Fibroblast of peridontal ligament (primary cell): Measurements from ENCODE around the gene CLCNKA.
"Not testable (repeated sequence)": the region's sequence is repeated elsewhere in the genome, so short reads cannot be mapped to it uniquely, and the experiment has no call there.

Experiments
- DNase-seq: peaks from one replicate; pipeline ENCODE4 v3.0.0-alpha.2; 2010; ENCODE audit errors: extremely low read depth

The CLCNKA gene

GRCh38 chr1:16042096-16042495 lies 20.3 kb downstream of the CLCNKA start:
- DNase-seq: no peak

DNA sequence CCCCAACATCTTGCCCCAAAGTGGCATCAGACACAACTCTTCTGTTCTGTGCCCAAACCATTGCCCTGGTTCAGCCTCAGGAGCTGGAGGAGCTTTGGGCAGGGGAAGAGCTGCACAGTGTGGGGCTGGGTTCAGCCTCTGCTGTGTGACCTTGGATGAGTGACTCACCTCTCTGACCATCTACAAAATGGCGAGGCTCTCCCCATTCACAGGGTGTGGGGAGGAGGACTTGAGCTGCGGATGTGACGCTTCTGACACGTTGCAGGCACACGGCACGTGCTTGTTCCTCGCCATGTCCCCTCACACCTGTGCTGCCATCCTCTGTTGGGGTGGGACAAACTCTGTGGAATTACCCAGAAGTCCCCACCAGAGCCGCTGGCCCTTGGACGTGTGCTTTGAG lies 20.8 kb downstream of the CLCNKA start:
- DNase-seq: not testable (repeated sequence)

- DNase-seq: no peak
Observed at GRCh38 chr1:16043521-16043920, 21.7 kb downstream of the CLCNKA start, which contains the start of gene CLCNKB. CLCNKB (plus strand) TSS chr1:16043782; CDS start chr1:16044493, 711 bp downstream.

DNA sequence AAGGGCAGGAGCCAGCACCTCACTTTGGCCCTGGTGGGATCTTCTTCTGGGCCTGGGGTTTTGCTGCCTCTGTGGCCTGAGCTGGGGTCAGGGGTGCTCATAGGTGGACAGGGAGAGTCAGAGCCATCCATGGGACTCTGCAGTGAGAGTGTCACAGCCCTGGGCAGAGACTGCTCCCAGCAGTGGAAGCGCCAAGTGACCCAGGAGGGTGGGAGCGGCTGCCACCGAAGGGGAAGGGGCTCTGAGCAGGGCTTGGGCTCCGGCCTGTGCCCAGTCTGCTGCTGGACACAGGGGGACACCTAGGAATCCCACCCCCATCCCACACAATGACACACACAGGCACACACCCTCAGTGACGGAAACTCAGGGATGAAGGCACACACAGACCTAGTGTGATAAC lies 22.1 kb downstream of the CLCNKA start:
- no peak for DNase-seq

GRCh38 chr1:16046842-16047241 lies 25.0 kb downstream of the CLCNKA start:
- DNase-seq: no peak

- no peak for DNase-seq
Observed at GRCh38 chr1:16047791-16048475, 26.1 kb downstream of the CLCNKA start.

DNA sequence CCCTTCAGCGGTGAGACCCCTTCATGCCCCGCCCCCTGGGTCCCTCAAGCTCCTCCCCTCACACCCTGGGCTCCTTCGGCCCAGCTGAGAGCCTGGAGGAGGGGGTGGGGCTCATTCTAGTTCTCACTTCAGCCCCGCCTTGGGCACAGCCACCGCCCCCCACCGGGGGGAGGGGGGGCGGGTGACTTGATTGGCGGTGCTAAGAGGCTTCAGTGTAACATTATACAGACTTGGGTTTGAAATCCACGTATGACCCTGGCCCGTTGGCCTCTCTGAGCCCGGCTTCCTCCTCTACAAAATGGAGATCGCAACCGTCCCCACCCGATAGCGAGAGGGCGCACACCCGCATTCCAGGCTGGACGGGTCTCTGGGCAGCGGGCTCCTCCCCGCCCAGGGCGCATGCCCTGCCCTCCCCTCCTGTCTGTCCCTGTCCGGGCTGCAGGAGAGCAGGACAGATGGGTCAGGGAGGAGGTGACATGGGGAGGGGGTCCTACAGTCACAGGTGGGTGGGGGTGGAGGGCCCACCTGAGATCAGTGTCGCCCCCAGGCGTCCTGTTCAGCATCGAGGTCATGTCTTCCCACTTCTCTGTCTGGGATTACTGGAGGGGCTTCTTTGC lies 26.8 kb downstream of the CLCNKA start:
- peak; percentile 10 for DNase-seq

GRCh38 chr1:16050328-16050727 lies 28.5 kb downstream of the CLCNKA start:
- DNase-seq: no peak

- no peak for DNase-seq
Observed at GRCh38 chr1:16051039-16051438, 29.2 kb downstream of the CLCNKA start.

- not testable (repeated sequence) for DNase-seq
Observed at GRCh38 chr1:16051949-16052348, 30.1 kb downstream of the CLCNKA start.

- DNase-seq: no peak
Observed at GRCh38 chr1:16053781-16054502, 32.1 kb downstream of the CLCNKA start.

DNA sequence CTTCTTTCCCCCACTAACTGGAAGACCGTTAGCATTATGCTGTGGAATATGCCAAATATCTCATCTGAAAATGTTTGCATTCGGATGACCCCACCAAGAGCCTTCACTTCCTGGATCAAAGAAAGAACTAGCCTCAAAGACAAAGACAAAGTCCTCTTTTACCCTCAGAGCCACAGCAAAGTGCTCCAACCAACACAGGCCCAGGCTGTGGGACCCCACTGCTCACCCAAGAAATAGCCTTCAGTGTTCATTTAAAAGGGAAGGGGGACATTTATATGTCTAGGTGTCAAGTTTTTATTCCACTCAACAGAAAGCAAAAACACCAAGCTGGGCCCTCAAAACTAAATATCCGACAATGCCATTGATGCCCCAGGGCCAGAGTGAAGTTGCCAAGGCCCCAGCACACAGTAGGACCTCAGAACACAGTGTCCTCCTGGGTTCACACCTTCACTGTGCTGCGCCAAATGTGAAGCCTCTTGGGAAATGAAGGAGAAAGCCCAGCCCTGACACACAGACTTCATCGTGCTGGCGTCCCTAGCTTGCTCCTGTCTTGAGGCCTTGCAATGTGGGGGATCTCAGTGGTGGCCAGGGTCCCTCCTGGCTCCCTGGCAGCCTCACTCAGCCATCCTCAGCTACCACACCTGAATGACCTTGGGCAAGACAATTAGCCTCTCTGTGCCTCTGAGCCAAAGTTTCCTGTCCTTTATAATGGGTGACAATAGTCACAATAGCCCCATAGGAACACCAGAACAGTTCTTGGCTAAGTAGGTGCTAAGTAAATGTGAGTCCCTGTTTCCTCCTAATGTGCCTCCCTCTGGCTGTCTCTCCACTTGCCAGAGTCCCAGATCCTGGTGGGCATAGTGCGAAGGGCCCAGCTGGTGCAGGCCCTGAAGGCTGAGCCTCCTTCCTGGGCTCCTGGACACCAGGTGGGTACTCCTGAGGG lies 33.0 kb downstream of the CLCNKA start:
- no peak for DNase-seq

GRCh38 chr1:16055613-16056520 lies 34.0 kb downstream of the CLCNKA start:
- DNase-seq: peak; percentile 59

DNA sequence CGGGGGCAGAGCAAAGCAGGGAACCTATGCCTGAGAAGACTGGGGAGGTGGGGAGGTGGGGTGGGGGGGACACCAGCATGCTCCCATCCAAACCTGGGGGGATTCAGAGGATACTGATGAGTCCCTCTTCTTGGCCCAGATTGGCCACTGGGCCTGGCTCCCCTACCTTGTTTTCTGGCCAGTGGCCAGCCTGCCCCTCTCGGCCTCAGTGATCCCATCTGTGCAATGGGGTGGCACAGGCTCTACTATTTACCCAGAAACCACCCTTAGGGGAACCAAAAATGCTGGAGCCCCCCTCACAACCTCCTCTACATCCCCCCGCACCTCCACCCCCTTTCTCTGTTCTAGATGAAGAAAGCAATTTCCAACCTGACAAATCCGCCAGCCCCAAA lies 34.7 kb downstream of the CLCNKA start:
- not testable (repeated sequence) for DNase-seq

DNA sequence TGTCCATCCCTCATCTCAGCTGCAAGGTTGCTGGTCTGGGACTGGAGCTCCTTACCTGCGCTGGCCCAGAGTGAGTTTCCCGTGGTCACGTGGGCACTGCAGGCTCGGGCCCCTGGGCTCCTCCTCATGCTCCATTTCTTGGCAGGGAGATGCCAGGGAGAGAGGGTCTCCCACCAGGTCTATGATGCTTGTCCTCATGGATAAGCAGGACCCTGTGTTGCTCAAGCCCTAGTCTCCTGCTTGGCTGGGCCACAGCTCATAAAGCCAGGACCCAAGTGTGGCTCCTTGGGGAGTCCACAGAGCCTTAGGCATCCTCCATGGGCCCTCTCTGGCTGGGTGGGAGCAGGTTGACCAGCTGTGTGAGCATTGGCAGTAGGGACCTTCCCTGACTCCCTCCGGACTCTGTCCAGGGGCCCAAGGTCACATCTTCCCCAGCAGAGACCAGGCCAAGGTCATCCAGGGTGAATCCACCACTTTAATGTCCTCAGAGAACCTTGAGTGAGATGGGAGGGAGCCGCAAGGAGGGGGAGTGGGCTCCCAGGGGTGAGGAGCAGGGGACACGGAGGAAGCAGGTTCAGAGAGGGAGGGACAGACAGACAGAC lies 35.6 kb downstream of the CLCNKA start:
- DNase-seq: not testable (repeated sequence)

DNA sequence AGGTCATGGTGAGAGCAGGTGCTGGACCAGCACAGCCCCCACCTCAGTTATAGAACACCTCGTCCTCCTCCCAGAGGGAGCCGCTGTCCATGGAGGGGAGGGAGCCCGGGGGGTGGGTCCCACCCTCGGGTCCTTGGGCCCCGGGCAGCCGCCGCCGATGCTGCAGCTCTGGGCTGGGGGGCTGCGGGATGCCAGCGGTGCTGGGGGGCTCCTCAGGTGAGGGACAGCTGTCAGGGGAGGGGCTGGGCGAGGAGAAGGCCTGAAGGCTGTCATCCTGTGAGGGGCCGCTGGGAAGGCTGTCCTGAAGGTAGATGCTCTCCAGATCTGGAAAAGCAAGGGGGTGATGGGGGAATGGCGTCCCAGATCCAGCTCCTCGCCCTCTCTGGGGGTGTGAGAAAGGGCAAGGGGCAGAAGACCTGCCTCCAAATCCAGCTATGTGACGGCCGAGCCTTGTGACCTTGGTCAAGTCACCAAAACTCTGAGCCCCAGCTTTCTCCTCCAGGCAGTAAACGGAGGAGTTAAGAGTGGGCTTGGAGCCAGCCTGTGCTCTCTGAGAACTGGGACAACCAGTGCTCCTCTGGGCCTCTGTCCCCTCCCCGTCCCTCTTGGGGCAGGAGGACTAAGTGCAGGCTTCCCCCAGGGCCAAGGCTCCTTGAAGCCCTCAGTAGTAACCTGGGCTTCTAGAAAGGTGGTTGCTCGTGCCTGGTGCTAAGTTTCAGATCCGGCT lies 36.7 kb downstream of the CLCNKA start:
- not testable (repeated sequence) for DNase-seq

GRCh38 chr1:16061266-16061665 lies 39.4 kb downstream of the CLCNKA start:
- DNase-seq: no peak

GRCh38 chr1:16061989-16062686 lies 40.3 kb downstream of the CLCNKA start:
- not testable (repeated sequence) for DNase-seq

DNA sequence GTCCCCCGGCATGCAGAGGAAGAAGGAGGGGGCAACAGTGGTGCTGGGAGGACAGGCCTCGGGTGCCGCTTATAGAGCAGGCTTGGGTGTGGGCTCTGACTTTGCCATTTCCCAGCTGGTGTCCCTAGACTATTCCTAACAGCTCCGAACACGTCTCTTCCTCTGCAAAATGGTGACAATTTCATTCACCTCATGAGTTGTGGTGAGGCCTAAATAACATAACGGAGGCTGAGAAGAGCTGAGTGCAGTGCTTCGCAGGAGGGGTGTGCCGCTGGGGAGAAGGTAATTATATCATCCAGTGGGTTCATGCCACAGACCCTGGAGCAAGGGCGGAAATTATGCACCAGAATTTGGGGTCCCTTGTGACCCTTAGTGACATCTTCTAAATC lies 40.8 kb downstream of the CLCNKA start:
- DNase-seq: not testable (repeated sequence)
